HG02642 (cell line): Measurements from ENCODE around the gene AGXT.

Experiments used
- ATAC-seq: cut with Tn5 transposase; IDR thresholded peaks from one replicate; pipeline ENCODE4 v1.9.1; 2021; ENCODE audit warnings: mild to moderate bottlenecking; ENCODE audit not compliant: unreplicated experiment, poor library complexity

AGXT gene

DNA sequence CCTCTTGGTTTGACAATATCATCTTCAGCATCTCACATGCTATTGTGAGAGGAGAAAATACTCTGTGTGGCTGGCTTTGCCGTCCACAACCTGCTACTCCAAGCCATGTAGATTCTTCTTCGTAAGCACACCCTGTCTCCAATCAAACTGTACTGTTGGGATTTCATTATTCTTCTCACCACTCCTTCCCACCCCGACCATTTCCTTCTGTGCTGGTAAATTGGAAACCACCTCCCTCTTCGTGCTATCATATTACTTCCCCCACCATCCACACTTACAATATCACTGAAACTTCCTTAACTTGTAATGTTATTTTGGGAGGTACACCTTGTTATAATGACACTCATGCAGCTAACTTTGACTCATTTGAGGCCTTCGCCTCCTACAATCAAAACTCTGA lies 3.2 kb upstream of the AGXT start:
- no peak for ATAC-seq

DNA sequence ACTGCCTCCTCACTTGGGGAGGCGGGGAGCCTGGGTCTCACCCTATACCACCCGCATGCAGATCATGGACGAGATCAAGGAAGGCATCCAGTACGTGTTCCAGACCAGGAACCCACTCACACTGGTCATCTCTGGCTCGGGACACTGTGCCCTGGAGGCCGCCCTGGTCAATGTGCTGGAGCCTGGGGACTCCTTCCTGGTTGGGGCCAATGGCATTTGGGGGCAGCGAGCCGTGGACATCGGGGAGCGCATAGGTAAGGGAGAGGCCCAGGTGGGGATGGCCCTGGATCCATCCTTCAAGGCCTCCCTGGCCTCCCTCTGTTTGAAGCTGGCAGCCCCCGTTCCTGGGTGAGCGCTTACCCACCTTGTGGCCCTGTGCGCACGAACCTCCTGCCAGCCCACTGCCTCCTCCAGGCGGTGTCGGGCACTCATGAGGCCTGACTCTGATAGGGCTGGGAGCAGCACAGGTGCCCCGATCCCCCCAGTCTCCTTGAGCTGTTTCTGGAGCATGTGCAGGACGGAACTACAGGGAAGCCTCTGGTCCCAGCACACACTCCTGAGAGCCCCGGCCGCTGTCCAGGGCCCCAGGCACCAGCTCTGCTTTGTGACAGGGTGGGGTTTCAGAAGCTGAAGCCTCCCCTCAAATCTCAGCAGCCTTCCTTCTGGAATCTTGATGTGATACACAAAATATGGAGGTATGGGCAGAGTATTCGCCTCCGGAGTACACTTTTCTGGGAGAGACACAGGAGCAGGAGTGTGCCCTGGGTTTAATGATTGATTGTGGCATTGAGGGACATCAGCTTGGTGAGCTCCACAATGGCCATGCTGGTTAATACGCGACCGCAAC lies 708 bp downstream of the AGXT start:
- ATAC-seq = no peak

DNA sequence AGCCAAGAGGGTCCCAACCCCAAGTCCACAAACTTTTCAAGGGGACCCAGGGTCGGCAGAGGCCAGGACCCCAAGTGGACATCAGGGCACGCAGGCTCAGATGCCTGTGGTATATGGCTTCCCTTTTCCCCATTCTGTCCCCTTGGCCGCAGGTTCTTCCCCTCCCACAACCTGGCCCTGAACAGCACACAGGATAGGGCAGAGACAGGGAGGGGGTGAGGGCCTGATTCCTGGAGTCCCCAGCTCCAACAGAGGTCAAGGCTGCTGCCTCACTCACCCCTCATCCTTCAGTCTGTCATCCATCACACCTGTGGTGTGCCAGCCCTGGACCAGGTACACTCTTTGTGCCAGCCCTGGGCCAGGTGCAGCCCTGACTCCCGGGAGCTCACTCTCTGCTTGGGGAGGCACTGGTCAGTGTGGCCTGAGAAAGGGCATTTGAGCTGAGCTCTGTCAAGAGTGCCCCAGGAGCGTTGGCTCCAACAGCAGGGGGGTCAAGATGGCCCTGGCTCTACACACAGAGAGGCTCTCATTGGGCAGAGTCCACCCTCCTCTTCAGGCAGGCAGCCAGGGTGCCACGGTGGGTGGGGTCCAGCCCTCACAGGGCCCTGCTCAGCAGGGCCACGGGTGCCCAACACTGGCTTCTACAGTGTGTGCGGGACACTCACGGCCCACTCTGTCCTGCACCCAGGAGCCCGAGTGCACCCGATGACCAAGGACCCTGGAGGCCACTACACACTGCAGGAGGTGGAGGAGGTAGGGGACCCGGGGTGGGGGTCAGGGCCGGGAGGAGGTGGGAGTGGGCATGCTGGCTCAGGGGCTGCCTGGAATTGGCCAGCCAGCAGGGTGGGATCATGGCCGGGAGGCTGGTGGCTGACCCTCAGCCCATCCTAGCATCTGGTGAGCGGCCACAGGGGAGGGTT lies 1.6 kb downstream of the AGXT start:
- ATAC-seq = no peak

DNA sequence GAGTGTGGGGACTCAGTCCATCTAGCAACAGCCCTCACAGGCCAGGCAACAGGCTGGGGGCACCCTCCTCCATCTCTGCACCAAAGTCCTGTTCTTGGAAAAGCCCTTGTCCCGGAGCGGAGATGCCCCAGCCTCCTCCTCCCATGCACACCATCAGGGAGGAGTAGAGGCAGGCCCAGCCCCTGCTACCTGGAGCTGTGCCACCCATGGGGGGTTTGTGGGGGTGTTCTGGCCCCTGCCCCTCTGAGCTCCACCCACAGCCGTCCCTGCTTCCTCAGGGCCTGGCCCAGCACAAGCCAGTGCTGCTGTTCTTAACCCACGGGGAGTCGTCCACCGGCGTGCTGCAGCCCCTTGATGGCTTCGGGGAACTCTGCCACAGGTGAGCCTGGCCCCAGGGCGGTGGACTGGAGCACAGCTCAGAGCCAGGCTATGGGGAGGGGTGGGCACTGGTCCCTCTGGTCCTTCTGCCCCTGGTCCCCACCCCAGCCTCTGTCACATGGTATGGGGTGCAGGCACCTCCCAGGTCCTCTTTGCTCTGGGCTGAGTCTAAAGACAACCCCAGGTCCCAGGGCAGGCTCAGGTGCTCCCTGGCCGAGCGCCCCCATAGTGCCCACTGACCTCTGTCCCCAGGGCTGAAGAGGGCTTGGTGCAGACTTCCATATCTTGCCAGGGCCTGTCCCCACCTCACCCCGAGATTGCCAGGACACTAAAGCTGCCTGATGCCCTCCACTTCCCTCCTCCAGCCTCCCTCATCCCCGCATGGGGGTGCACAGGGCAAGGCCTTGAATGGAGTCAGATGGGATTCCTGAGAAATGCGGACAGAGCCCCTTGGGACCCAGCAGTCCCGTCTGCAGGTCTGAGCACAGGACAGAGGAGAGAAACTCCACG lies 2.7 kb downstream of the AGXT start:
- ATAC-seq = no peak

DNA sequence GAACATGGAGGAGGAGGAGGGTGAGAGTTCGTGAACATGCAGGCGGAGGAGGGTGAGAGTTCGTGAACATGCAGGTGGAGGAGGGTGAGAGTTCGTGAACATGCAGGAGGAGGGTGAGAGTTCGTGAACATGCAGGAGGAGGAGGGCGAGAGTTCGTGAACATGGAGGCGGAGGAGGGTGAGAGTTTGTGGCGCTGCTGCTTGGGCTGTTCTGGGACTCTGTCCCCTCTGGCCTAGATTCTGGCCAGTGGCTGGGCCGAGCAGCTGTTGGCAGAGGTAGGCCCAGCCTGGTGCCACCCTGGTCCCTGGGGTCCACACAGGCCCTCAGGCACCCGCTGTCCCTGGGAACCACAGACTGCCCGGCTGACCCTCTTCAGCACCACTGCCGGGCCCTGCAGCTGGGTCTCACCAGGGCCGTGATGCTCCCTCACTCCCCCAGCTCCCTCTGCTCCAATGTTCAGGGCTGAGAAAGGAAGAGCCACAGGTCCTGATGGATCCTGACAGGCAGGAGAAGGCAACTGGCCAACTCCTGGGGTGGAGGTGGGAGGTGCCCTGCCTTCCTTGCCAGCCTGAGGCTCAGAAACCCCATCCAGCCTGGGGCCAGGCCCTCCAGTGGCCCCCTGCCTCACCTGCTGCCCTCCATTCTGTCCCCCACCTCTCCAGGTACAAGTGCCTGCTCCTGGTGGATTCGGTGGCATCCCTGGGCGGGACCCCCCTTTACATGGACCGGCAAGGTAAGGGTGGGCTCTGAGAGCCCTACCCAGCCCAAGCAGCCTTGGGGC lies 3.9 kb downstream of the AGXT start:
- no peak for ATAC-seq

DNA sequence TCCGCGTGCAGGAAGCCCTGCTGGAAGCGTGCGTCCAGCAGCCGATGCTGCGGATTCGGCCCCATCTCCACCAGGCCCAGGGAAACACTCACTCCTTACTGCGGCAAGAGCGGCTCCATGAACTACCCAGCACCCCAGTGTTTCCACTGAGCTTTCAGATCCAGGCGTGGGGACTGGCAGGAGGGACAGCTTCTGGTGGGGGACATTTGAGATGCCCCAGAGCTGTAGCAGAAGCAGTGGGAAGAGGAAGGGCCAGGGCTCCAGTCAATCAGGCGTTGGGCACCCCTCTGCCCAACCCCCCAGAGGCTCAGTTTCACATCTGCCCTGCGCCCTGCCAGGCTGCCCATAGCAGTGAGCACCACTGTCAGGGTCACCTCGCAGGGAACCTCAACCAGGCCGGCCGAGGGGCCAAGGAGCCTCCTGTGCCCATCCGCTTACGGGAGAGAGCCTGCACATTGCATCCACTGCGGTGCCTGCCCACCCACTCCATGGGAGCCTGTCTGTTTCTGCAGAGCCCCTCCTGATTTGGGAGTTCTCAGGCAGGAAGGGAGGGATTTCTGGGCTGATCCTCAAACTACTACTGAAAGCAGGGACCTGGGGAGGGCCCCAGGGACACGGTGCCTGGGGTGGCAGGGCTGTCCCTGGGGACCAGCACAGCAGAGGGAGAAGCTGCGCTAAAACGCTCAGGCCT lies 4.6 kb downstream of the AGXT start:
- no peak for ATAC-seq

GRCh38 chr2:240873805-240874714 lies 5.4 kb downstream of the AGXT start:
- ATAC-seq = no peak

DNA sequence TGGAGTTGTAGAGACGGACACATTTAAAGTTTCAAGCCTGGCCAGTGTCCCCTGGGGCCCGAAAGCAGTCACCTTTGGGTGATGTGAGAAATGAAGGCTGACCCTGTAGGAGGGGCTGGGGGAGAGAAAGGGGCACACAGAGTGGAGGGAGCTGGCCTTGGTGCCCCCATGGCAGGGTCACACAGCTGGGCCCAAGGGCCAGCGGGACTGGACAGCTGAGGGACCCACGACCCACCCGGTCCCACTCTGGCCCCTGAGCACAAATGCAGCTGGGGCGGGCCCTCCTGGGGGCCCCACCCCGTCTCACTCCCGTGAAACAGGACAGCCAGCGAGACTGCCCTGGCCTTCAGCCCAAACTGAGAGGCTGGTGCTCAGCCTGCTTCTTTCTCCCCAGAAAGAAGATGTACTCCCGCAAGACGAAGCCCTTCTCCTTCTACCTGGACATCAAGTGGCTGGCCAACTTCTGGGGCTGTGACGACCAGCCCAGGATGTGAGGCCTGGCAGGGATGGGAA lies 6.1 kb downstream of the AGXT start:
- ATAC-seq = no peak

- no peak for ATAC-seq
Observed at GRCh38 chr2:240875228-240876034, 6.8 kb downstream of the AGXT start.

DNA sequence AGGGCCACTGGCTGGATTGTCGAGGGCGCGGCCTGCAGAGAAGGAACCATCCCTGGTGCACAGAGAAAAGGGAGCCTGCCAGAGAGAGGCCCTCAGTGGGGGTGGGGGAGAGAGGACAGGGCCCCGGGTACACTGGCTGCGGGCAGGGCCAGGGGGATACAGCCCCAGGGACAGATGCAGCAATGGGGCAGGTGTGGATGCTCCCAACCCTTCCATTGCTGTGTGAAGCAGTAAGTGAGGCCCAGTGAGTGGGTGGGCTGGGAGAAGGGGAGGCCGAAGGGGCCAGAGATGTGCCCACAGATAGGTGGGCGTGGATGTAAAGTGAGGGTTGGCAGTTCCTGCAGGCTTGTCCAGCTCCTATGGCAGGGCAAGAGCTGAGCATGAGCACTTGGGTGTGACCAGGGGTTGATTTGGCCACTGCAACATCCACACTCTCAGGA lies 7.4 kb downstream of the AGXT start:
- no peak for ATAC-seq

- ATAC-seq = no peak
Observed at GRCh38 chr2:240876475-240877251, 8.0 kb downstream of the AGXT start.

GRCh38 chr2:240877460-240878340 lies 9.1 kb downstream of the AGXT start:
- no peak for ATAC-seq

- ATAC-seq = no peak
Observed at GRCh38 chr2:240878341-240878936, 9.8 kb downstream of the AGXT start.

GRCh38 chr2:240879105-240879504 lies 10.5 kb downstream of the AGXT start:
- ATAC-seq = no peak

DNA sequence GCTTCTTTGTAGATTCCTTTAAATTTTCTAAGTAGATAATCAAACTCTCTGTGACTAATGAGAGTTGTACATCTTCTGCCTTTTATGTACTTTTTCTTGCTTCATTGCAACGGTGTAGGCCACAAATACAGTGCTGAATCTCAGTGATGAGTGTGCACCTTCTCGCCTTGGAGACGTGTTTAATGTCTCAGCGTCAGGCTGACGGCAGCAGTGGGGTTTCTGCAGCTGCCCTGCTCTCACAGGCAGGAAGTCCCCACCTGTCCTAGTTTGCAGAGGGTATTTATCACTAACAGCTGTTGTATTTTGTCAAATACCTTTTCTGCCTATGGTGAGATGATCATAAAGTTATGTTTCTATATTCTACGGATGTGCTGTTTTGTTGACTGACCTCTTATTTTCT lies 13.3 kb downstream of the AGXT start:
- ATAC-seq = no peak
